Trophoblast cell (in vitro differentiated cells and primary cell): ENCODE measurements around the gene SART1.

Source experiments
- DNase-seq, 2 donors: peaks; one replicate each; pipeline ENCODE4 v3.0.0-alpha.2; 2016
- H2AFZ ChIP-seq: 2 replicates; pipeline ENCODE4 v1.6.1; 2013; ENCODE audit warnings: low read length, moderate library complexity, mild to moderate bottlenecking; ENCODE audit not compliant: insufficient read depth, poor library complexity
- H2AK5ac ChIP-seq: 2 replicates; pipeline ENCODE4 v1.6.1; 2013; ENCODE audit warnings: mild to moderate bottlenecking, low read length
- H2BK120ac ChIP-seq: 2 replicates; pipeline ENCODE4 v1.6.1; 2013; ENCODE audit warnings: low read length, mild to moderate bottlenecking, moderate library complexity; ENCODE audit not compliant: insufficient read depth, poor library complexity
- H2BK12ac ChIP-seq: 2 replicates; pipeline ENCODE4 v1.6.1; 2013; ENCODE audit warnings: mild to moderate bottlenecking, low read length, moderate library complexity
- H2BK5ac ChIP-seq: 2 replicates; pipeline ENCODE4 v1.6.1; 2013; ENCODE audit warnings: low read length, low read depth, moderate library complexity, mild to moderate bottlenecking; ENCODE audit not compliant: poor library complexity
- H3K14ac ChIP-seq: 2 replicates; pipeline ENCODE4 v1.6.1; 2013; ENCODE audit warnings: mild to moderate bottlenecking, low read length
- H3K18ac ChIP-seq: 2 replicates; pipeline ENCODE4 v1.6.1; 2013; ENCODE audit warnings: mild to moderate bottlenecking, low read length
- H3K23ac ChIP-seq: 2 replicates; pipeline ENCODE4 v1.6.1; 2013; ENCODE audit warnings: low read length
- H3K27ac ChIP-seq: 2 replicates; pipeline ENCODE4 v1.5.1; 2013; ENCODE audit warnings: low read depth, mild to moderate bottlenecking, inconsistent platforms, low read length, moderate library complexity
- H3K27me3 ChIP-seq: 2 replicates; pipeline ENCODE4 v1.6.1; 2013; ENCODE audit warnings: inconsistent platforms, mild to moderate bottlenecking, low read length, moderate library complexity; ENCODE audit not compliant: insufficient read depth
- H3K36me3 ChIP-seq, 2 experiments: 1 replicate in 1 of 2; 2 replicates in 1 of 2; pipeline ENCODE4 v1.6.1; 2013; ENCODE audit warnings: low read length in 2 of 2, mild to moderate bottlenecking in 2 of 2, moderate library complexity in 1 of 2; ENCODE audit not compliant: insufficient read depth in 2 of 2, control insufficient read depth in 1 of 2
- H3K4ac ChIP-seq: 2 replicates; pipeline ENCODE4 v1.6.1; 2013; ENCODE audit warnings: low read depth, mild to moderate bottlenecking, low read length, moderate library complexity
- H3K4me1 ChIP-seq, 2 experiments: 1 replicate in 1 of 2; 2 replicates in 1 of 2; pipeline ENCODE4 v1.6.1; 2013; ENCODE audit warnings: low read length in 2 of 2, mild to moderate bottlenecking in 2 of 2, moderate library complexity in 1 of 2; ENCODE audit not compliant: insufficient read depth in 2 of 2, control insufficient read depth in 1 of 2
- H3K4me2 ChIP-seq: 2 replicates; pipeline ENCODE4 v1.6.1; 2013; ENCODE audit warnings: inconsistent platforms, mild to moderate bottlenecking, low read length, moderate library complexity
- H3K4me3 ChIP-seq: 2 replicates; pipeline ENCODE4 v1.5.1; 2013; ENCODE audit warnings: mild to moderate bottlenecking, low read depth, low read length, inconsistent platforms
- H3K79me1 ChIP-seq: one replicate; pipeline ENCODE4 v1.6.1; 2013; ENCODE audit warnings: low read length
- H3K79me2 ChIP-seq: 2 replicates; pipeline ENCODE4 v1.6.1; 2013; ENCODE audit warnings: low read length, mild to moderate bottlenecking; ENCODE audit not compliant: control insufficient read depth, insufficient read depth, poor library complexity
- H3K9ac ChIP-seq: 2 replicates; pipeline ENCODE4 v1.6.1; 2013; ENCODE audit warnings: mild to moderate bottlenecking, low read length
- H3K9me3 ChIP-seq: 2 replicates; pipeline ENCODE4 v1.6.1; 2013; ENCODE audit warnings: low read depth, mild to moderate bottlenecking, control low read depth, inconsistent platforms, low read length; ENCODE audit not compliant: insufficient read depth
- H4K12ac ChIP-seq: 2 replicates; pipeline ENCODE4 v1.6.1; 2013; ENCODE audit warnings: low read depth, mild to moderate bottlenecking, low read length, moderate library complexity
- H4K8ac ChIP-seq: 2 replicates; pipeline ENCODE4 v1.6.1; 2013; ENCODE audit warnings: low read depth, mild to moderate bottlenecking, low read length, moderate library complexity
- H4K91ac ChIP-seq: one replicate; pipeline ENCODE4 v1.6.1; 2013; ENCODE audit warnings: low read depth, mild to moderate bottlenecking, low read length, moderate library complexity
- WGBS: extraction: QIAGEN DNeasy Blood & Tissue Kit; methylation state at CpG from one replicate; pipeline ENCODE4 v1.1.7; 2013; ENCODE audit warnings: missing lambda C conversion rate; ENCODE audit not compliant: insufficient read length, insufficient coverage; ENCODE audit errors: extremely low coverage; 5-methylcytosine and 5-hydroxymethylcytosine counted together

Gene SART1

DNA sequence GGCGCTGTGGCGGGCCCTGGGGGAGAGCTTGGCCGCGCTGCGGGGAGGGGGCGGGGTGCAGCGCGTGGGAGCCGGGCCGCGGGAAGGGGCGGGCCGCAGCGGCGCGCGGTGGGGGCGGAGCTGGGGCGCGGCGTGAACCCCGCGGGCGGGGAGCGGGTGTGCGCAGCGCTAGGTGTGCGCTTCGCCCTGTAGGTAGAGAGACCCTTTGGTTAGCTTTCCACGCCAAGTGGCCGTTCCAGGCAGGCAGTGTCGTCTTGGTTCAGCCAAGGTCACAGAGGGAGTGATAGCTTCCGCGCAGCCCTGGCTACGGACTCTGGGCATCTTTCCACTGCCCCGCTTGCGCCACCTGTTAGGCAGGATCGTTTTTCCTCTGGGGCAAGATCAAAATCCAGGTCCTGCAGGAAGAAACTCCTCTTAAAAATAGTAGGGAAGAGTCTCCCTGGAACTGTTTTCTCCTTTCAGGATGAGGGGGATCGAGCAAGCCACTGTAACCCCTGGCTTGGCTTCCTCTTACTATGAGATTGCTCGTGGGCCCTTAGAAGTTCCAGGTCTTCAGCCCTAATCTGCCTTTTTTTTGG is 41.2 kb downstream of the SART1 start:
- Histone ChIP-seq H3K79me2 (peaks cover 9% of the 10 kb centered on the region), H3K79me1 (peaks cover 10% of the 10 kb centered on the region), H3K9me3 (no peaks in the 10 kb centered on the region), H3K4me2 (peak overlapping the region; percentile 94), H4K91ac (peak overlapping the region; percentile 87), H3K27ac (peak overlapping the region; percentile 87), H3K36me3 (peaks cover 29 to 34% of the 10 kb centered on the region in 2 experiments), H3K4me1 (peaks cover 7 to 16% of the 10 kb centered on the region in 2 experiments), H2BK120ac (peak overlapping the region; percentile 68), H3K4ac (peak overlapping the region; percentile 75), H2BK12ac (no peak overlapping the region), H3K18ac (peak overlapping the region; percentile 91), H4K8ac (peak overlapping the region; percentile 92), H4K12ac (peak overlapping the region; percentile 92), H3K9ac (peak overlapping the region; percentile 86), H3K4me3 (peak overlapping the region; percentile 85), H2AK5ac (peak overlapping the region; percentile 60), H3K27me3 (no peaks in the 10 kb centered on the region), H2BK5ac (peak overlapping the region; percentile 78), H3K14ac (peak overlapping the region; percentile 95), H2AFZ (peak overlapping the region; percentile 94), H3K23ac (no peak overlapping the region)
- DNase-seq = peak; percentile 39 to 59
- WGBS = no CpG with 5 or more reads among the region's 40 CpGs

DNA sequence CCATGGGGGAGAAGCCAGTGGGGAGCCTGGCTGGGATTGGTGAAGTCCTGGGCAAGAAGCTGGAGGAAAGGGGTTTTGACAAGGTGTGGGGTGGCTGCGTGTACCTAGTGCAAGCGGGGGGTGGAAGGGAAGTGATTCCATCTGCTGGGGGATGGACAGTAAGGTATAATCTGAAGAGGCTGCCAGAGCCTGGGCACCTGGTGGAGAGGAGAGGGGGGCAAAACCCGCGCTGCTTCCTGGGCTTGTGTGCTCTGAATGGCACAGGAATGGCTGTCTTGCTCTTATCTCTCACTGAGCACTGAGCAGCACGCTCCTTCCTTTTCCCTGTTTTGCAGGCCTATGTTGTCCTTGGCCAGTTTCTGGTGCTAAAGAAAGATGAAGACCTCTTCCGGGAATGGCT is 41.8 kb downstream of the SART1 start:
- H3K36me3 ChIP-seq = peaks cover 25 to 29% of the 10 kb centered on the region in 2 experiments
- H2BK120ac ChIP-seq = no peak overlapping the region
- H2BK12ac ChIP-seq = no peak overlapping the region
- H2AK5ac ChIP-seq = no peak overlapping the region
- H3K14ac ChIP-seq = no peak overlapping the region
- no peak overlapping the region for H4K12ac ChIP-seq
- no peak overlapping the region for H2AFZ ChIP-seq
- H3K4me3 ChIP-seq = no peak overlapping the region
- H3K23ac ChIP-seq = no peak overlapping the region
- no peak overlapping the region for H3K18ac ChIP-seq
- no peak overlapping the region for H2BK5ac ChIP-seq
- DNase-seq = no peak
- no peaks in the 10 kb centered on the region for H3K9me3 ChIP-seq
- H3K4me1 ChIP-seq = peaks cover 9 to 16% of the 10 kb centered on the region in 2 experiments
- peak overlapping the region; percentile 94 for H3K4me2 ChIP-seq
- H3K27ac ChIP-seq = no peak overlapping the region
- peak overlapping the region; percentile 87 for H4K91ac ChIP-seq
- WGBS = no CpG with 5 or more reads among the region's 6 CpGs
- H4K8ac ChIP-seq = no peak overlapping the region
- peak overlapping the region; percentile 71 for H3K4ac ChIP-seq
- H3K79me1 ChIP-seq = peaks cover 10% of the 10 kb centered on the region
- H3K79me2 ChIP-seq = peaks cover 9% of the 10 kb centered on the region
- peak overlapping the region; percentile 61 for H3K9ac ChIP-seq
- no peaks in the 10 kb centered on the region for H3K27me3 ChIP-seq

DNA sequence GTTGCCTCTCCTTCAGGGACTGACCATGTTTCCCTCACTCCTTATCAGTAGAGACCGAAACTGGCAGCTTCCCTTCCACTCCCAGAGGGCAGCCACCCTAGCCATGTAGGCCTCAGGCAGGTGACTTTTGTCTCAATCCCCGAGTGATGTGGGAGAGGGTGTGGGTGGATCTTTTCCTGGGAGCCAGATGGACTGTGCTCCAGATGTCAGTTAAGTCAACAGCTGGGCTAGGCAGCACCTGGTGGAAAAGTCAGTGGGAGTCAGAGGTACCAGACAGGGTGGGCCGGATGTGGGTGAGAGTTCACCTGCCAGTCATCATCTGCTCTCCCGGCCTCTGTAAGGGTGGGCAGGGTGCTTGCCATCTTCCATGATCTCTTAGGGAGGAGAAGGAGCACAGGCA is 42.7 kb downstream of the SART1 start:
- Histone ChIP-seq H2BK12ac (no peak overlapping the region), H3K79me2 (peaks cover 9% of the 10 kb centered on the region), H2AFZ (no peak overlapping the region), H3K79me1 (peaks cover 10% of the 10 kb centered on the region), H3K23ac (no peak overlapping the region), H3K18ac (peak overlapping the region; percentile 29), H3K14ac (no peak overlapping the region), H4K12ac (no peak overlapping the region), H3K9me3 (no peaks in the 10 kb centered on the region), H2BK120ac (no peak overlapping the region), H3K4me1 (peaks cover 14 to 23% of the 10 kb centered on the region in 2 experiments), H3K27ac (no peak overlapping the region), H2BK5ac (no peak overlapping the region), H3K4me3 (no peak overlapping the region), H3K36me3 (peaks cover 19 to 21% of the 10 kb centered on the region in 2 experiments), H3K4me2 (no peak overlapping the region), H3K4ac (peak overlapping the region; percentile 31), H4K8ac (no peak overlapping the region), H3K27me3 (no peaks in the 10 kb centered on the region), H4K91ac (no peak overlapping the region), H3K9ac (no peak overlapping the region), H2AK5ac (no peak overlapping the region)
- no peak for DNase-seq
- no CpG with 5 or more reads among the region's 4 CpGs for WGBS

DNA sequence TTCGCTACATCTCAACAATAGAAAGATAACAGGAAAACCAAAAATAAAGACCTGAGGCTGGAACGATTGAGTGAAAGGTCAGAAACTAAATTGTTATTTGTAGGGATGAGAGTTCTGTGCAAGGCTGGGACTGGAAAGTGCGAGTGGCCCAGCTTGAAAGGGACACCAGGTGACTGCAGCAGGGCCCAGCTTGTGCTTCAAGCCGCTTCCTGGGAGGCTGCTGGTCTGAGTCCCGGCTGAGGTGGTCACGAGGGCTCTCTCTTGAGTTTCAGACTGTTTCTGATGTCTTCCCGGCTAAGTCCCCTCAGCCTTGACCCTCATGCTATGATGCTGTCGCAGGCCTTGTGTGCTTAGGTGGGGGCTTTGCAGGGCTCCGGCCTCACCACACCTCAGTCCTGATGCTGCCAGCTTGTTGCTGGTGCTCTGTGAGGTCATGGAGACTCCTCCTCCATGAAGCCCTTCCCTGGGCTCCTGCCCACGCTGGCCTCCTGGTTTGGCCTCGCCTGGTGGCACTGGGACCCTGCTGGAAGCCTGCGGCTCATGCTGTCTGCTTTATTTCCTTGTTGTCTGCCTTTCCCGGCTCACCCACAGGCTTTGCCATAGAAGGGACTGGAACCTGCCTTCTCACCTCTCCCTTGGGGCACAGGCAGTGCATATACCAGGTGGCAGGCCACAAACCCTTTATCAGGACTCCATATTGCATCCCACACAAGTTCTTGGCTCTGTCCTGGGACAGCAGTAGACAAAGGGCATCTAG is 44.8 kb downstream of the SART1 start:
- H2AFZ ChIP-seq = no peak overlapping the region
- H3K79me2 ChIP-seq = peaks cover 9% of the 10 kb centered on the region
- H3K4ac ChIP-seq = no peak overlapping the region
- H3K36me3 ChIP-seq = peaks cover 8 to 9% of the 10 kb centered on the region in 2 experiments
- no peak overlapping the region for H2AK5ac ChIP-seq
- no peak overlapping the region for H3K18ac ChIP-seq
- no peak overlapping the region for H2BK12ac ChIP-seq
- no peak overlapping the region for H4K12ac ChIP-seq
- no peaks in the 10 kb centered on the region for H3K27me3 ChIP-seq
- H2BK120ac ChIP-seq = no peak overlapping the region
- H3K14ac ChIP-seq = no peak overlapping the region
- no peak overlapping the region for H3K4me2 ChIP-seq
- H4K8ac ChIP-seq = no peak overlapping the region
- no peak overlapping the region for H3K4me3 ChIP-seq
- no peak overlapping the region for H2BK5ac ChIP-seq
- peaks cover 21 to 25% of the 10 kb centered on the region in 2 experiments for H3K4me1 ChIP-seq
- DNase-seq = no peak
- no peak overlapping the region for H3K9ac ChIP-seq
- no peak overlapping the region for H3K27ac ChIP-seq
- H4K91ac ChIP-seq = peak overlapping the region; percentile 20
- H3K79me1 ChIP-seq = peaks cover 14% of the 10 kb centered on the region
- no peak overlapping the region for H3K23ac ChIP-seq
- no CpG with 5 or more reads among the region's 13 CpGs for WGBS
- no peaks in the 10 kb centered on the region for H3K9me3 ChIP-seq
